Activated CD8-positive, alpha-beta memory T cell treated with anti-CD3 and anti-CD28 coated beads for 4 hours (primary cell): Measurements from ENCODE around the gene CEP128.

Source experiments
- DNase-seq, 2 donors: peaks; one replicate each; pipeline ENCODE4 v3.0.0-alpha.2; 2020; ENCODE audit warnings: low read depth in 2 of 2

Gene CEP128

DNA sequence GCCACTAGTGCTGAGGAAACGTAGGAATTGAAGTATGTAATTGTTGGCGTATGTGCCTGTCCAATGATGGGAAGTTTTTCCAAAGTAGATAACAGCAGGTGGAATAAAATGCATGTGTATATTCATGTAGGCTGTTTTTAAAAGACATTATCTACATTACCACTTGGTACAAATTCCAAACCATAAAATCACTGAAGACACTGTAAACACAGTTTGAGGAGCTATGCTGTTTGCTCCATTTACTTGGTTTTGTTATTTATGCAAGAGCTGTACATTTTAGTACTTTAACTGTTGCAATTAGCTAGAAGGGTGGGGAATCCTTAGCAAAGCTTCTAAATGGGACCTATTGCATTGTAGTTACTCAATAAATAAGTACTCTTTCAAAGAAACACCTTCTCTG lies 455.8 kb downstream of the CEP128 start:
- DNase-seq = no peak

DNA sequence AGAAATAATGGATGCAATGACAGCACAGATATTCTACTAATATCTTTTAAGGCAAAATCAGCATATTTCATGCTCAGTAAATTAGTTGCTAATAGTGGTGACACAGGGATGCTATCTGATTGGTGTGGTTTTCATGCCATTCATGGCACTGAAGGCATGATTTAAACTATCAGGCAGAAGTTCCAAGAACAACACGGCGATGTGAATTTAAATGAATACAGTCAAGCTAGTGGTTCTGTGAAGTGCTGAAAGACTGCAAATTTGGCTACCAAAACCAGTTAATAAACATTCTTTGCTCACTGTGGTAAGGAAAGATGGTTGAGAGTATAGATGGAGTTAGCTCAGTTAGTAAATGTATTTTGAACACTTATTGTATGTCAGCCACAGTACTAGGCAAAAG lies 458.2 kb downstream of the CEP128 start:
- no peak for DNase-seq

GRCh38 chr14:80477388-80478160 lies 464.0 kb downstream of the CEP128 start:
- no peak for DNase-seq

DNA sequence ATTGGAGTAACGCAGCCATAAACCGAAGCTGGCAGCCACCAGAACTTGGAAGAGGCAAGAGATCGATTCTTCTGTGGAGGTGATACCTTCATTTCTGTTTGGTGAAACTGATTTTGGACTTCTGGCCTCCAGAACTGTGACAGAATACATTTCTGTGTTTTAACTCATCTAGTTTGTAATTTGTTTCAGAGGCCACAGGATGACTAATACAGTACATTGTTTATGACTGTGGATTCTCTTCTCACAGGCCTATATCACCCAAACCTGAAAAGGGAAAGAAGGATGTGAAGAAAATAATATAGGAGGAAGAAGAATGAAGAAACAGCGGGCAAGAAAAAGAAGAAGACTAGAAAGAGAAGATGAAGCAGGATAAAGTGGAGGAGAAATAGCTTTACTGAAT lies 466.5 kb downstream of the CEP128 start:
- DNase-seq = no peak

GRCh38 chr14:80468331-80469122 lies 473.0 kb downstream of the CEP128 start:
- no peak for DNase-seq

- DNase-seq = no peak
These were observed 475.9 kb downstream of the CEP128 start for GRCh38 chr14:80465546-80466220.

DNA sequence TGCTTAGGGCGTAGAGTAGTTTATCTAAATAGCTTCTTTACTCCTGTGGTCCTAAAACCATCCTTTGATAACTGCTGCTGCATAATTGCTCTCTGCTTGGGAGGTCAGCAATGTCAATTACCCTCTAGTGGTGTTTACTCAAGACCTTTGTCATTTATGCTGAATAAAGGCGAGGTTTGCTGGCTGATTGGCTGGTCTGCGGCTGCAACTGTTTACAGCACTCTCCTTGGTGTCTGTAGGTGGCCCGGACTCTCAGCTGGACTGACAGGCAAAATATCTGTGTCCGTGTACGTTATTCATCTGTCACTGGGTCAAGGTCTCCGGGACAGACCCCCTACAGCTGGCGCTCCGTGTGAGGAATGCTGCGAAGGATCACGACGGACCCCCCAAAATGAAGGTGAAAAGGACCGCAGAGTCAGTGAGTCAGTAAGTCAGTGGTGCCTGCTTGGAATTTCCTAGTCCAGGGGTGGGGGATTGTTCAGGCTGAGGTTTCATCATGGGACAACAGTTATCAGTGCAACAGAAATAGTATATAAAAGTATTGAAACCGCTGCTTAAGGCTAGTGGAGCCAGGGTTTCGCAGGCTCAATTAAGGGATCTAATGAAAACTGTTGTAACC lies 476.9 kb downstream of the CEP128 start:
- no peak for DNase-seq

GRCh38 chr14:80456209-80456608 lies 485.3 kb downstream of the CEP128 start:
- DNase-seq = no peak

GRCh38 chr14:80455031-80455430 lies 486.5 kb downstream of the CEP128 start:
- no peak for DNase-seq

DNA sequence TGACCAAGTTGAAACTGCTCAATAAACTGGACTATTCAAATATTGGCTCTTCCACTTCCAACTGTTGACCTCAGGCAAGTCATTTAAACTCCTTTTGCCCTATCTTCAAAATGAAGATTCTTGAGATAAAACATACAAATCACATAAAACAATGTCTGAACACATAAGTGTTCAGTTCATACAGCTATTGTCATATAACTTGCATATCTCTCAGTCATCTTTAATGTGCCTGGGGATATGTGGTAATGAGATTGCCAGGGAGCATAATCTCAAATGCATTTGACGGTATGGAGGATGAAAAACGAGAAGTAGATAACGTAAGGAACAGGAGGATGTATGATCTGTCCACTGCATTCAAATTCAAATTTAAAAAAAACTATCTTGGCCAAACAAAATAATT lies 493.3 kb downstream of the CEP128 start:
- DNase-seq = no peak

DNA sequence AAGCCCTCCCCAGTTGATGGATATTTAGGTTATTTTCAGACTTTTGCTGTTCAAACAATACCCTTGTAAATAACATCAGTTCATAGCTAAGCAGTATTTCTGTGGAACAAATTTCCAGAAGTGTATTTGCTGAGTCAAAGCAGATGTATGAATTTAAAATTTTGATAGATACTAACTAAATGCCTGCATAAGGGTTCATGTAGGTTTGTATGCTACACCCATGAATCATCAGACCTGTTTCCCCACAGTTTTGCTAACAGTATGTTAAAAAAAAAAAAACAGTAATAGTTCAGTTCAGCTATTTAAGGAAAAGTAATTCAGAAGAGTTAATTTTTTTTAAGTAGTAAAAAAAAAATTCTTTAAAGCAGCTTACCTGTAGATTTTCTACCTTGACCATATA lies 494.1 kb downstream of the CEP128 start:
- no peak for DNase-seq
